HepG2 (cell line): ENCODE measurements around the gene DOK7. TPM values are rescaled to one million over a fixed set of nuclear protein-coding genes. Genes with fewer than 3 reads are reported as not detected.

Experiments used
- ATAC-seq: fragments of 200-7000 bp; cut with Tn5 transposase; 3 replicates; pipeline ENCODE4 v1.9.1; 2020; ENCODE audit warnings: mild to moderate bottlenecking, moderate library complexity
- BruUV-seq: library from RNA; stranded (reverse); fragments of 400-500 nt; replicated peaks from 2 replicates; lab custom pipeline; 2021; lab: Mats Ljungman, UMichigan
- CTCF ChIA-PET: fragments of 300-600 bp; formaldehyde crosslinking; extraction: SDS; loops from one replicate; lab custom pipeline; 2021; ENCODE audit warnings: low total read pairs, inconsistent platforms, low intra/inter-chr PET ratio; lab: Yijun Ruan, JAX
- POLR2A ChIA-PET: fragments of 350-600 bp; sonication (Branson Sonifier 250); formaldehyde crosslinking; loops from one replicate; lab custom pipeline; 2020; ENCODE audit warnings: antibody characterized with exemption, inconsistent platforms; lab: Yijun Ruan, JAX
- DNase-seq: peaks from one replicate; pipeline ENCODE4 v3.0.0-alpha.2; 2015; ENCODE audit warnings: low spot score
- FAIRE-seq: peaks from 3 replicates; lab custom pipeline; 2011; peaks lifted over from hg19 to GRCh38; lab: Jason Lieb, UNC
- H2AFZ ChIP-seq: one replicate; pipeline ENCODE4 v1.6.1; 2011; ENCODE audit warnings: low read length, inconsistent platforms
- H3K27ac ChIP-seq: fragments of 300-600 bp; 3 replicates; pipeline ENCODE4 v1.8.0; 2011; ENCODE audit warnings: mixed run types, mild to moderate bottlenecking, mixed read lengths, low read length, inconsistent platforms; ENCODE audit not compliant: insufficient read depth; ENCODE audit errors: extremely low read length
- H3K27me3 ChIP-seq, 2 experiments: fragments of 200-600 bp in 1 of 2; 2 replicates in 1 of 2; 3 replicates in 1 of 2; pipeline versions ENCODE4 v1.6.0 to v1.8.0; 2011; ENCODE audit warnings: low read length in 2 of 2, mild to moderate bottlenecking in 2 of 2, moderate library complexity in 2 of 2, inconsistent platforms in 1 of 2; ENCODE audit not compliant: insufficient read depth in 2 of 2, control insufficient read depth in 1 of 2
- H3K36me3 ChIP-seq, 2 experiments: fragments of 200-600 bp in 1 of 2; replicated peaks in 1 of 2; 2 replicates in 1 of 2; 3 replicates in 1 of 2; pipeline versions ENCODE4 v1.5.1 to v1.8.0; 2011; ENCODE audit warnings: low read length in 2 of 2, inconsistent platforms in 1 of 2; ENCODE audit not compliant: insufficient read depth in 2 of 2, control insufficient read depth in 1 of 2
- H3K4me1 ChIP-seq: 2 replicates; pipeline ENCODE4 v1.5.1; 2012; ENCODE audit warnings: low read length, inconsistent platforms; ENCODE audit not compliant: insufficient read depth
- H3K4me2 ChIP-seq: 2 replicates; pipeline ENCODE4 v1.6.0; 2011; ENCODE audit warnings: low read depth, low read length, inconsistent platforms
- H3K4me3 ChIP-seq, 3 experiments: fragments of 200-600 bp in 1 of 3; sonication (generic), shearing (Covaris generic) in 1 of 3; replicated peaks in 1 of 3; 2 replicates each; pipeline ENCODE4 v1.5.1; 2011 to 2016; ENCODE audit warnings: low read length in 3 of 3, inconsistent platforms in 2 of 3, low read depth in 2 of 3, mild to moderate bottlenecking in 2 of 3, control low read depth in 1 of 3, mixed read lengths in 1 of 3; ENCODE audit not compliant: insufficient read depth in 1 of 3
- H3K79me2 ChIP-seq: one replicate; pipeline ENCODE4 v1.6.1; 2011; ENCODE audit warnings: low read length, inconsistent platforms; ENCODE audit not compliant: insufficient read depth
- H3K9ac ChIP-seq: 2 replicates; pipeline ENCODE4 v1.6.0; 2011; ENCODE audit warnings: mild to moderate bottlenecking, low read depth, low read length, inconsistent platforms; ENCODE audit not compliant: insufficient read depth
- H3K9me3 ChIP-seq: 2 replicates; pipeline ENCODE4 v1.5.1; 2012; ENCODE audit warnings: mild to moderate bottlenecking, low read length
- H4K20me1 ChIP-seq: 2 replicates; pipeline ENCODE4 v1.6.0; 2011; ENCODE audit warnings: inconsistent platforms, mild to moderate bottlenecking, low read length, moderate library complexity; ENCODE audit not compliant: insufficient read depth
- ATRX ChIP-seq: sonication (generic); formaldehyde crosslinking; IDR thresholded peaks from 2 replicates; pipeline ENCODE4 v1.4.0; 2020; ENCODE audit warnings: missing genetic modification reagents, borderline replicate concordance
- CENPX ChIP-seq: sonication (generic); formaldehyde crosslinking; IDR thresholded peaks from 2 replicates; pipeline ENCODE4 v1.9.0; 2021; ENCODE audit warnings: mild to moderate bottlenecking, missing genetic modification reagents, moderate library complexity
- NCOR1 ChIP-seq: fragments of 200-600 bp; sonication (generic); IDR thresholded peaks from 2 replicates; pipeline ENCODE4 v1.7.0; 2017; ENCODE audit warnings: antibody characterized with exemption, low read length, borderline replicate concordance
- NPAS2 ChIP-seq: sonication (generic); formaldehyde crosslinking; IDR thresholded peaks from 2 replicates; pipeline ENCODE4 v1.8.0; 2022; ENCODE audit warnings: mild to moderate bottlenecking, missing genetic modification reagents, borderline replicate concordance
- NR2F1 ChIP-seq, 2 experiments: fragments of 450-650 bp in 1 of 2; formaldehyde crosslinking in 1 of 2; IDR thresholded peaks; 2 replicates each; pipeline versions ENCODE4 v1.5.0 to v1.6.1; 2016 to 2020; ENCODE audit warnings: mild to moderate bottlenecking in 1 of 2, missing compliant biosample characterization in 1 of 2, missing genetic modification reagents in 1 of 2, moderate library complexity in 1 of 2
- NR3C1 ChIP-seq: sonication (generic); formaldehyde crosslinking; IDR thresholded peaks from 2 replicates; pipeline ENCODE4 v1.4.0; 2020; ENCODE audit warnings: missing genetic modification reagents
- RNF2 ChIP-seq: fragments of 450-650 bp; conservative IDR thresholded peaks from 2 replicates; pipeline ENCODE4 v1.6.1; 2016; ENCODE audit warnings: low read depth
- SIN3B ChIP-seq: fragments of 150-350 bp; IDR thresholded peaks from 2 replicates; pipeline ENCODE4 v1.6.1; 2014; ENCODE audit warnings: low read length
- TARDBP ChIP-seq: sonication (generic); formaldehyde crosslinking; IDR thresholded peaks from 2 replicates; pipeline ENCODE4 v1.8.0; 2022; ENCODE audit warnings: mild to moderate bottlenecking, missing genetic modification reagents
- ZNF3 ChIP-seq: IDR thresholded peaks from 2 replicates; pipeline ENCODE4 v1.7.0; 2017; ENCODE audit warnings: inconsistent platforms
- ZNF629 ChIP-seq: sonication (generic); formaldehyde crosslinking; conservative IDR thresholded peaks from 2 replicates; pipeline ENCODE4 v1.5.0; 2020; ENCODE audit warnings: missing genetic modification reagents
- ZSCAN9 ChIP-seq: IDR thresholded peaks from 2 replicates; pipeline ENCODE4 v1.6.1; 2016; ENCODE audit warnings: borderline replicate concordance
- WGBS: methylation state at CpG from one replicate; pipeline ENCODE4 v1.1.6; 2017; ENCODE audit warnings: low lambda C conversion rate; 5-methylcytosine and 5-hydroxymethylcytosine counted together
- in situ Hi-C: cut with HindIII; loops from 2 replicates; pipeline ENCODE4 v1.10.0; 2017; ENCODE audit warnings: low pct_unique_long_range_greater_than_20kb; ENCODE audit not compliant: extremely low pct_ligation_motif_present
- intact Hi-C: fragments of 100-400 bp; cut with micrococcal nuclease; formaldehyde crosslinking; loops from one replicate; pipeline ENCODE4 v1.10.0; 2022; ENCODE audit not compliant: unreplicated experiment
- polyA plus RNA-seq, 8 experiments: library from polyadenylated mRNA; depleted of rRNA in 3 of 8; stranded (reverse) in 7 of 8; unstranded in 1 of 8; fragments of >200 nt; fragmentation: Illumina TruSeq in 4 of 8; extraction: Trizol in 4 of 8; gene quantifications; 2 replicates each; pipeline versions ENCODE4 v1.2.1 to v1.2.3, GENCODE V29; 2011 to 2016; ENCODE audit warnings: low read depth in 4 of 8, missing spikeins in 1 of 8, mixed read lengths in 1 of 8; ENCODE audit not compliant: insufficient read depth in 1 of 8
- total RNA-seq, 5 experiments: library from RNA; depleted of rRNA; stranded (reverse); fragments of >200 nt; fragmentation: Illumina TruSeq; extraction: Trizol; gene quantifications; 2 replicates each; pipeline ENCODE4 v1.2.3, GENCODE V29; 2016; ENCODE audit warnings: low read depth in 1 of 5
- TF ChIP-seq, protein P1 (sequence below): sonication (generic); formaldehyde crosslinking; IDR thresholded peaks from 2 replicates; pipeline ENCODE4 v1.4.0; 2020; ENCODE audit warnings: low read depth, missing genetic modification reagents
- TF ChIP-seq, protein P2 (sequence below): sonication (generic); formaldehyde crosslinking; IDR thresholded peaks from 2 replicates; pipeline ENCODE4 v1.9.0; 2021; ENCODE audit warnings: missing genetic modification reagents, borderline replicate concordance
- TF ChIP-seq, protein P3 (sequence below): sonication (generic); formaldehyde crosslinking; IDR thresholded peaks from 2 replicates; pipeline ENCODE4 v1.5.1; 2020; ENCODE audit warnings: missing genetic modification reagents, mild to moderate bottlenecking, borderline replicate concordance

The DOK7 gene
- total and polyA plus RNA-seq, 2 of the 13 experiments (the other 11 are each of a cell fraction or from before 2014, with no cell fraction given): 0.03 to 0.07 TPM

DNA sequence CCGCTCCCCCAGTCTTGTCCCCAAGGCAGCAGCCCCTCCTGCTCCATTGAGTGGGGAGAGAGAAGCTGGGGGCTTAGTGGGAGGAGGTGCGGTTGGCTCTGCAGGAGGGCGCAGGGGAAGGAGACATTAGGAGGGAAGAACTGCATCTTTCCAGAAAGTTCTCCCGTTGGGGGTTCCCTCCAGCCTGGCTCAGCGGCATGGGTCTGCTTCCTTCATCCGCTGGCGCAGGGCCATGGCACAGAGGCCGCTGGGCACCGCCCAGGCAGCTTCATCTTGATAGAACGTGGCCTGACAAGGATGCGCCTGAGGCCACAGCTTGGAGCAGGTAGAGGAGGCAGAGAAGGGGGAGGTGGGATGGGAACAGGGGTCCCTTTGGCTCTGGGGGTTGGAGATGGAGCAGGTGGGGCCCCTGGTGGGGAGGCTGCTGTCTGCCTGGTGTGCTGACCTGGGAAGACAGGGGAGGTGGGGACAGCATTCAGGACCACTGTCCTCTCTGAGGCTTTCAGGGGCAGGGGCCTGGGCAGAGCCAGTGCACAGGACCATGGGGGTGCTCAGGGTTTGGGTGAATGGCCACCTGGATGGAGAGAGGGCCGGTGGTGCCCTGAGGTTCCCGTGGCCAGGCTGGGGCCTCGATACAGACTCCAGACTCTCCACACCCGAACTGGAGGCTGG, 12.1 kb downstream of the DOK7 start:
- Histone ChIP-seq H2AFZ (no peak overlapping the region), H3K36me3 (no peaks in the 10 kb centered on the region), H3K4me2 (no peak overlapping the region), H3K9ac (no peak overlapping the region), H3K4me3 (no peak overlapping the region), H3K79me2 (no peaks in the 10 kb centered on the region)
- WGBS: 64% methylated on average over 3 of the region's 15 CpGs
- CTCF ChIA-PET: no interaction called here
- BruUV-seq: no TSS peak
- no peak for TF ChIP-seq RNF2
- TF ChIP-seq, protein P1, sequence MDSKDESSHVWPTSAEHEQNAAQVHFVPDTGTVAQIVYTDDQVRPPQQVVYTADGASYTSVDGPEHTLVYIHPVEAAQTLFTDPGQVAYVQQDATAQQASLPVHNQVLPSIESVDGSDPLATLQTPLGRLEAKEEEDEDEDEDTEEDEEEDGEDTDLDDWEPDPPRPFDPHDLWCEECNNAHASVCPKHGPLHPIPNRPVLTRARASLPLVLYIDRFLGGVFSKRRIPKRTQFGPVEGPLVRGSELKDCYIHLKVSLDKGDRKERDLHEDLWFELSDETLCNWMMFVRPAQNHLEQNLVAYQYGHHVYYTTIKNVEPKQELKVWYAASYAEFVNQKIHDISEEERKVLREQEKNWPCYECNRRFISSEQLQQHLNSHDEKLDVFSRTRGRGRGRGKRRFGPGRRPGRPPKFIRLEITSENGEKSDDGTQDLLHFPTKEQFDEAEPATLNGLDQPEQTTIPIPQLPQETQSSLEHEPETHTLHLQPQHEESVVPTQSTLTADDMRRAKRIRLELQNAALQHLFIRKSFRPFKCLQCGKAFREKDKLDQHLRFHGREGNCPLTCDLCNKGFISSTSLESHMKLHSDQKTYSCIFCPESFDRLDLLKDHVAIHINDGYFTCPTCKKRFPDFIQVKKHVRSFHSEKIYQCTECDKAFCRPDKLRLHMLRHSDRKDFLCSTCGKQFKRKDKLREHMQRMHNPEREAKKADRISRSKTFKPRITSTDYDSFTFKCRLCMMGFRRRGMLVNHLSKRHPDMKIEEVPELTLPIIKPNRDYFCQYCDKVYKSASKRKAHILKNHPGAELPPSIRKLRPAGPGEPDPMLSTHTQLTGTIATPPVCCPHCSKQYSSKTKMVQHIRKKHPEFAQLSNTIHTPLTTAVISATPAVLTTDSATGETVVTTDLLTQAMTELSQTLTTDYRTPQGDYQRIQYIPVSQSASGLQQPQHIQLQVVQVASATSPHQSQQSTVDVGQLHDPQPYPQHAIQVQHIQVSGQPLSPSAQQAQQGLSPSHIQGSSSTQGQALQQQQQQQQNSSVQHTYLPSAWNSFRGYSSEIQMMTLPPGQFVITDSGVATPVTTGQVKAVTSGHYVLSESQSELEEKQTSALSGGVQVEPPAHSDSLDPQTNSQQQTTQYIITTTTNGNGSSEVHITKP: no peak
- TF ChIP-seq, protein P2, sequence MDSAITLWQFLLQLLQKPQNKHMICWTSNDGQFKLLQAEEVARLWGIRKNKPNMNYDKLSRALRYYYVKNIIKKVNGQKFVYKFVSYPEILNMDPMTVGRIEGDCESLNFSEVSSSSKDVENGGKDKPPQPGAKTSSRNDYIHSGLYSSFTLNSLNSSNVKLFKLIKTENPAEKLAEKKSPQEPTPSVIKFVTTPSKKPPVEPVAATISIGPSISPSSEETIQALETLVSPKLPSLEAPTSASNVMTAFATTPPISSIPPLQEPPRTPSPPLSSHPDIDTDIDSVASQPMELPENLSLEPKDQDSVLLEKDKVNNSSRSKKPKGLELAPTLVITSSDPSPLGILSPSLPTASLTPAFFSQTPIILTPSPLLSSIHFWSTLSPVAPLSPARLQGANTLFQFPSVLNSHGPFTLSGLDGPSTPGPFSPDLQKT (CRISPR knock-in tag): no peak
- no peak for TF ChIP-seq TARDBP (CRISPR knock-in tag)
- no peak for TF ChIP-seq ZNF629
- TF ChIP-seq ZSCAN9: no peak
- TF ChIP-seq NCOR1: no peak
- no peak for TF ChIP-seq CENPX (CRISPR knock-in tag)
- TF ChIP-seq, protein P3, sequence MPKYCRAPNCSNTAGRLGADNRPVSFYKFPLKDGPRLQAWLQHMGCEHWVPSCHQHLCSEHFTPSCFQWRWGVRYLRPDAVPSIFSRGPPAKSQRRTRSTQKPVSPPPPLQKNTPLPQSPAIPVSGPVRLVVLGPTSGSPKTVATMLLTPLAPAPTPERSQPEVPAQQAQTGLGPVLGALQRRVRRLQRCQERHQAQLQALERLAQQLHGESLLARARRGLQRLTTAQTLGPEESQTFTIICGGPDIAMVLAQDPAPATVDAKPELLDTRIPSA (CRISPR knock-in tag): no peak
- no peak for TF ChIP-seq ATRX (CRISPR knock-in tag)
- TF ChIP-seq SIN3B: no peak
- no peak for TF ChIP-seq ZNF3 (CRISPR knock-in tag)
- no peak for TF ChIP-seq NR3C1 (CRISPR knock-in tag)
- TF ChIP-seq NPAS2 (CRISPR knock-in tag): no peak
- no peak for TF ChIP-seq NR2F1 (CRISPR knock-in tag; IDR thresholded peaks at IDR 0.05)
- TF ChIP-seq, all 625 proteins: peak for 0
- POLR2A ChIA-PET: no interaction called here
- H3K9me3 ChIP-seq: no peaks in the 10 kb centered on the region
- no peak overlapping the region for H3K27ac ChIP-seq
- ATAC-seq (no peak), DNase-seq (no peak), FAIRE-seq (no peak)
- intact Hi-C loops (no loop called here), in situ Hi-C loops (no loop called here)
- H3K4me1 ChIP-seq: peaks cover 17% of the 10 kb centered on the region; the same call in 1 of the 2 replicates
- peaks cover 19 to 77% of the 10 kb centered on the region in 2 experiments for H3K27me3 ChIP-seq
- no peaks in the 10 kb centered on the region for H4K20me1 ChIP-seq
